Activated naive CD8-positive, alpha-beta T cell treated with anti-CD3 and anti-CD28 coated beads for 36 hours (primary cell): ENCODE data around the gene TBRG4. TPM values are rescaled to one million over a fixed set of nuclear protein-coding genes. Genes with fewer than 3 reads are reported as not detected.
A peak's percentile ranks its signal among the peaks of the same experiment; 100 is the strongest.

Experiments used
- DNase-seq: peaks from one replicate; pipeline ENCODE4 v3.0.0; 2021
- H3K27ac Mint-ChIP-seq: one replicate; pipeline ENCODE4 v1.8.0; 2022; ENCODE audit warnings: mild to moderate bottlenecking, moderate library complexity, mixed read lengths
- H3K27me3 Mint-ChIP-seq: one replicate; pipeline ENCODE4 v1.8.0; 2022; ENCODE audit warnings: mild to moderate bottlenecking, mixed read lengths
- H3K36me3 Mint-ChIP-seq: one replicate; pipeline ENCODE4 v1.8.0; 2021; ENCODE audit warnings: mild to moderate bottlenecking, mixed read lengths
- H3K4me1 Mint-ChIP-seq: one replicate; pipeline ENCODE4 v1.8.0; 2021; ENCODE audit warnings: mixed read lengths
- H3K4me3 Mint-ChIP-seq: one replicate; pipeline ENCODE4 v1.8.0; 2022; ENCODE audit warnings: mild to moderate bottlenecking, moderate library complexity, mixed read lengths
- H3K9me3 Mint-ChIP-seq: one replicate; pipeline ENCODE4 v1.8.0; 2022; ENCODE audit warnings: mixed read lengths
- total RNA-seq, 2 experiments: library from RNA; stranded (reverse); gene quantifications; one replicate each; pipeline ENCODE4 v1.2.3, GENCODE V29; 2021

TBRG4 gene
- total RNA-seq, 2 experiments from 2014 or later: 205 to 207 TPM

GRCh38 chr7:45055594-45056219, 55.8 kb downstream of the TBRG4 start:
- Mint-ChIP-seq H3K9me3 (peaks cover 3% of the 10 kb centered on the region), H3K36me3 (peaks cover 32% of the 10 kb centered on the region), H3K4me1 (peaks cover 52% of the 10 kb centered on the region), H3K27me3 (no peaks in the 10 kb centered on the region), H3K27ac (peak overlapping the region; percentile 38), H3K4me3 (no peak overlapping the region)
- no peak for DNase-seq

- Mint-ChIP-seq H3K4me3 (no peak overlapping the region), H3K4me1 (peaks cover 51% of the 10 kb centered on the region), H3K27me3 (no peaks in the 10 kb centered on the region), H3K9me3 (peaks cover 3% of the 10 kb centered on the region), H3K27ac (peak overlapping the region; percentile 9), H3K36me3 (peaks cover 27% of the 10 kb centered on the region)
- DNase-seq: no peak
Measured at GRCh38 chr7:45055016-45055415, 56.5 kb downstream of the TBRG4 start.

- Mint-ChIP-seq H3K36me3 (peaks cover 27% of the 10 kb centered on the region), H3K9me3 (peaks cover 3% of the 10 kb centered on the region), H3K27me3 (no peaks in the 10 kb centered on the region), H3K4me3 (no peak overlapping the region), H3K4me1 (peaks cover 48% of the 10 kb centered on the region), H3K27ac (no peak overlapping the region)
- DNase-seq: no peak
Measured at GRCh38 chr7:45054442-45054841, 57.1 kb downstream of the TBRG4 start.

- Mint-ChIP-seq H3K36me3 (peaks cover 27% of the 10 kb centered on the region), H3K9me3 (peaks cover 3% of the 10 kb centered on the region), H3K27ac (no peak overlapping the region), H3K4me1 (peaks cover 49% of the 10 kb centered on the region), H3K27me3 (no peaks in the 10 kb centered on the region), H3K4me3 (no peak overlapping the region)
- no peak for DNase-seq
Measured at GRCh38 chr7:45053941-45054340, 57.6 kb downstream of the TBRG4 start.

- peaks cover 26% of the 10 kb centered on the region for H3K36me3 Mint-ChIP-seq
- DNase-seq: no peak
- peaks cover 3% of the 10 kb centered on the region for H3K9me3 Mint-ChIP-seq
- peaks cover 51% of the 10 kb centered on the region for H3K4me1 Mint-ChIP-seq
- H3K4me3 Mint-ChIP-seq: no peak overlapping the region
- no peak overlapping the region for H3K27ac Mint-ChIP-seq
- no peaks in the 10 kb centered on the region for H3K27me3 Mint-ChIP-seq
Measured at GRCh38 chr7:45053401-45053800, 58.1 kb downstream of the TBRG4 start.

- H3K27me3 Mint-ChIP-seq: no peaks in the 10 kb centered on the region
- peaks cover 20% of the 10 kb centered on the region for H3K36me3 Mint-ChIP-seq
- no peak for DNase-seq
- H3K4me1 Mint-ChIP-seq: peaks cover 43% of the 10 kb centered on the region
- no peak overlapping the region for H3K27ac Mint-ChIP-seq
- no peak overlapping the region for H3K4me3 Mint-ChIP-seq
- peaks cover 3% of the 10 kb centered on the region for H3K9me3 Mint-ChIP-seq
Measured at GRCh38 chr7:45052011-45052410, 59.5 kb downstream of the TBRG4 start.

- H3K27ac Mint-ChIP-seq: peak overlapping the region; percentile 62
- no peak overlapping the region for H3K4me3 Mint-ChIP-seq
- peaks cover 3% of the 10 kb centered on the region for H3K9me3 Mint-ChIP-seq
- DNase-seq: no peak
- peaks cover 13% of the 10 kb centered on the region for H3K36me3 Mint-ChIP-seq
- H3K27me3 Mint-ChIP-seq: no peaks in the 10 kb centered on the region
- peaks cover 33% of the 10 kb centered on the region for H3K4me1 Mint-ChIP-seq
Measured at GRCh38 chr7:45050198-45050597, 61.3 kb downstream of the TBRG4 start.

Other genes with a start within 250 kb of the TBRG4 start
- 10 to 100 TPM; 30.1 to 31.5 TPM for gene PURB, start 226.2 kb downstream of the TBRG4 start, total RNA-seq
- gene MYO1G, start 132.7 kb downstream of the TBRG4 start, total RNA-seq: 100 to 1,000 TPM; 302 to 306 TPM
- 10 to 100 TPM; 50.8 to 51.6 TPM for gene CCM2, start 111.5 kb downstream of the TBRG4 start, total RNA-seq
- gene NACAD, start 22.7 kb downstream of the TBRG4 start, total RNA-seq: under 1 TPM; 0.35 to 0.50 TPM
- gene RAMP3, start 46.1 kb upstream of the TBRG4 start, total RNA-seq: not detected